Neural cell (in vitro differentiated cells): Measurements from ENCODE around the gene DIP2C.
"Not testable (repeated sequence)": the region's sequence is repeated elsewhere in the genome, so short reads cannot be mapped to it uniquely, and the experiment has no call there.

Experiments
- EP300 ChIP-seq: fragments of 450-650 bp; conservative IDR thresholded peaks from 2 replicates; pipeline ENCODE4 v1.6.1; 2014; ENCODE audit warnings: antibody characterized with exemption, mild to moderate bottlenecking, moderate library complexity; ENCODE audit not compliant: poor library complexity, severe bottlenecking
- EZH2 ChIP-seq: fragments of 200-600, 300-800 bp; shearing (Covaris generic), sonication (generic); IDR thresholded peaks from 2 replicates; pipeline ENCODE4 v1.6.1; 2014; ENCODE audit warnings: antibody characterized with exemption, low read length, borderline replicate concordance, mild to moderate bottlenecking; ENCODE audit not compliant: insufficient read depth, poor library complexity, severe bottlenecking
- TF ChIP-seq, protein P1 (sequence below): fragments of 450-650 bp; IDR thresholded peaks from 2 replicates; pipeline ENCODE4 v1.5.1; 2014; ENCODE audit warnings: antibody characterized with exemption, mild to moderate bottlenecking, moderate library complexity; ENCODE audit not compliant: poor library complexity, severe bottlenecking
- TF ChIP-seq, protein P2 (sequence below): IDR thresholded peaks from 2 replicates; pipeline ENCODE4 v1.6.1; 2012; ENCODE audit warnings: borderline replicate concordance

DNA sequence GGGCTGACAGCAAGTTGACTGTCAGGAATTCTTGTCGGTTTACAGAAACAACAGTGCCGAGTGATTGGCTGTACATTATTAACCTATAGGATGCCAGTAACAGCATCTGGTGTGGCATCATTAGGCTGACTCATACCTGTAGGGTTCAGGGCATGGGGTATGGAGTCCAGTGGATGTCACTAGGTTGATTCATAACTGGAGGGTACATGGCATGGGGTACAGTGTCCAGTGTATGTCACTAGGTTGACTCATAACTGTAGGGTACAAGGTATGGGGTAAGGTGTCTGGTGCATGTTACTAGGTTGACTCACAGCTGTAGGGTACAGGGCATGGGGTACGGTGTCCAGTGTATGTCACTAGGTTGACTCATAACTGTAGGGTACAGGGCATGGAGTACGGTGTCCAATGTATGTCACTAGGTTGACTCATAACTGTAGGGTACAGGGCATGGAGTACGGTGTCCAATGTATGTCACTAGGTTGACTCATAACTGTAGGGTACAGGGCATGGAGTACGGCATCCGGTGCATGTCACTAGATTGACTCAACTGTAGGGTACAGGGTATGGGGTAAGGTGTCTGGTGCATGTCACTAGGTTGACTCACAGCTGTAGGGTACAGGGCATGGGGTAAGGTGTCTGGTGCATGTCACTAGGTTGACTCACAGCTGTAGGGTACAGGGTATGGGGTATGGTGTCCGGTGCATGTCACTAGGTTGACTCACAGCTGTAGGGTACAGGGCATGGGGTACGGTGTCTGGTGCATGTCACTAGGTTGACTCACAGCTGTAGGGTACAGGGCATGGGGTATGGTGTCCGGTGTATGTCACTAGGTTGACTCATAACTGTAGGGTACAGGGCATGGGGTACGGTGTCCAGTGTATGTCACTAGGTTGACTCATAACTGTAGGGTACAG lies 425.1 kb downstream of the DIP2C start:
- TF ChIP-seq, protein P1, sequence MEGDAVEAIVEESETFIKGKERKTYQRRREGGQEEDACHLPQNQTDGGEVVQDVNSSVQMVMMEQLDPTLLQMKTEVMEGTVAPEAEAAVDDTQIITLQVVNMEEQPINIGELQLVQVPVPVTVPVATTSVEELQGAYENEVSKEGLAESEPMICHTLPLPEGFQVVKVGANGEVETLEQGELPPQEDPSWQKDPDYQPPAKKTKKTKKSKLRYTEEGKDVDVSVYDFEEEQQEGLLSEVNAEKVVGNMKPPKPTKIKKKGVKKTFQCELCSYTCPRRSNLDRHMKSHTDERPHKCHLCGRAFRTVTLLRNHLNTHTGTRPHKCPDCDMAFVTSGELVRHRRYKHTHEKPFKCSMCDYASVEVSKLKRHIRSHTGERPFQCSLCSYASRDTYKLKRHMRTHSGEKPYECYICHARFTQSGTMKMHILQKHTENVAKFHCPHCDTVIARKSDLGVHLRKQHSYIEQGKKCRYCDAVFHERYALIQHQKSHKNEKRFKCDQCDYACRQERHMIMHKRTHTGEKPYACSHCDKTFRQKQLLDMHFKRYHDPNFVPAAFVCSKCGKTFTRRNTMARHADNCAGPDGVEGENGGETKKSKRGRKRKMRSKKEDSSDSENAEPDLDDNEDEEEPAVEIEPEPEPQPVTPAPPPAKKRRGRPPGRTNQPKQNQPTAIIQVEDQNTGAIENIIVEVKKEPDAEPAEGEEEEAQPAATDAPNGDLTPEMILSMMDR = not testable (repeated sequence)
- not testable (repeated sequence) for TF ChIP-seq EZH2, EP300
- TF ChIP-seq, protein P2, sequence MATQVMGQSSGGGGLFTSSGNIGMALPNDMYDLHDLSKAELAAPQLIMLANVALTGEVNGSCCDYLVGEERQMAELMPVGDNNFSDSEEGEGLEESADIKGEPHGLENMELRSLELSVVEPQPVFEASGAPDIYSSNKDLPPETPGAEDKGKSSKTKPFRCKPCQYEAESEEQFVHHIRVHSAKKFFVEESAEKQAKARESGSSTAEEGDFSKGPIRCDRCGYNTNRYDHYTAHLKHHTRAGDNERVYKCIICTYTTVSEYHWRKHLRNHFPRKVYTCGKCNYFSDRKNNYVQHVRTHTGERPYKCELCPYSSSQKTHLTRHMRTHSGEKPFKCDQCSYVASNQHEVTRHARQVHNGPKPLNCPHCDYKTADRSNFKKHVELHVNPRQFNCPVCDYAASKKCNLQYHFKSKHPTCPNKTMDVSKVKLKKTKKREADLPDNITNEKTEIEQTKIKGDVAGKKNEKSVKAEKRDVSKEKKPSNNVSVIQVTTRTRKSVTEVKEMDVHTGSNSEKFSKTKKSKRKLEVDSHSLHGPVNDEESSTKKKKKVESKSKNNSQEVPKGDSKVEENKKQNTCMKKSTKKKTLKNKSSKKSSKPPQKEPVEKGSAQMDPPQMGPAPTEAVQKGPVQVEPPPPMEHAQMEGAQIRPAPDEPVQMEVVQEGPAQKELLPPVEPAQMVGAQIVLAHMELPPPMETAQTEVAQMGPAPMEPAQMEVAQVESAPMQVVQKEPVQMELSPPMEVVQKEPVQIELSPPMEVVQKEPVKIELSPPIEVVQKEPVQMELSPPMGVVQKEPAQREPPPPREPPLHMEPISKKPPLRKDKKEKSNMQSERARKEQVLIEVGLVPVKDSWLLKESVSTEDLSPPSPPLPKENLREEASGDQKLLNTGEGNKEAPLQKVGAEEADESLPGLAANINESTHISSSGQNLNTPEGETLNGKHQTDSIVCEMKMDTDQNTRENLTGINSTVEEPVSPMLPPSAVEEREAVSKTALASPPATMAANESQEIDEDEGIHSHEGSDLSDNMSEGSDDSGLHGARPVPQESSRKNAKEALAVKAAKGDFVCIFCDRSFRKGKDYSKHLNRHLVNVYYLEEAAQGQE = not testable (repeated sequence)
